Hematopoietic multipotent progenitor cell treated with erythropoietin and hydrocortisone succinate and interleukin-3 and kit ligand, for 4 days (in vitro differentiated cells): ENCODE results near the gene C12orf42.

Experiments
- DNase-seq: peaks from one replicate; pipeline ENCODE4 v3.0.0-alpha.2; 2015

C12orf42 gene

GRCh38 chr12:103330672-103331071 is 165.1 kb downstream of the C12orf42 start:
- no peak for DNase-seq

GRCh38 chr12:103327676-103328075 is 168.1 kb downstream of the C12orf42 start:
- no peak for DNase-seq

- DNase-seq: peak; percentile 51
Measured at GRCh38 chr12:103326190-103326589, 169.6 kb downstream of the C12orf42 start.

- no peak for DNase-seq
Measured at GRCh38 chr12:103318566-103318965, 177.2 kb downstream of the C12orf42 start.

GRCh38 chr12:103317220-103317619 is 178.5 kb downstream of the C12orf42 start:
- DNase-seq: no peak

GRCh38 chr12:103314786-103315185 is 181.0 kb downstream of the C12orf42 start:
- no peak for DNase-seq

GRCh38 chr12:103313894-103314293 is 181.9 kb downstream of the C12orf42 start:
- no peak for DNase-seq

- no peak for DNase-seq
Measured at GRCh38 chr12:103312742-103313354, 182.9 kb downstream of the C12orf42 start.

GRCh38 chr12:103310546-103311270 is 185.1 kb downstream of the C12orf42 start:
- no peak for DNase-seq

GRCh38 chr12:103308396-103308795 is 187.4 kb downstream of the C12orf42 start:
- DNase-seq: no peak

- DNase-seq: no peak
Measured at GRCh38 chr12:103303484-103303883, 192.3 kb downstream of the C12orf42 start.

GRCh38 chr12:103301642-103302591 is 193.9 kb downstream of the C12orf42 start:
- no peak for DNase-seq

GRCh38 chr12:103288016-103288415 is 207.8 kb downstream of the C12orf42 start:
- DNase-seq: no peak

- no peak for DNase-seq
Measured at GRCh38 chr12:103282124-103282523, 213.6 kb downstream of the C12orf42 start.

GRCh38 chr12:103279444-103279843 is 216.3 kb downstream of the C12orf42 start:
- DNase-seq: no peak

GRCh38 chr12:103278329-103278728 is 217.4 kb downstream of the C12orf42 start:
- DNase-seq: no peak

- no peak for DNase-seq
Measured at GRCh38 chr12:103273645-103274044, 222.1 kb downstream of the C12orf42 start.

- no peak for DNase-seq
Measured at GRCh38 chr12:103272949-103273348, 222.8 kb downstream of the C12orf42 start.

GRCh38 chr12:103269946-103270345 is 225.8 kb downstream of the C12orf42 start:
- no peak for DNase-seq

- DNase-seq: no peak
Measured at GRCh38 chr12:103268831-103269514, 226.8 kb downstream of the C12orf42 start.

- DNase-seq: no peak
Measured at GRCh38 chr12:103257763-103258162, 238.0 kb downstream of the C12orf42 start.
